K562 (cell line): ENCODE data around the gene STT3B. TPM values are rescaled to one million over a fixed set of nuclear protein-coding genes. Genes with fewer than 3 reads are reported as not detected.

Experiments
- ATAC-seq: fragments of 200-7000 bp; cut with Tn5 transposase; 3 replicates; pipeline ENCODE4 v1.9.1; 2020; ENCODE audit warnings: moderate library complexity
- BruUV-seq: library from RNA; stranded (reverse); fragments of 400-500 nt; replicated peaks from 2 replicates; lab custom pipeline; 2021; lab: Mats Ljungman, UMichigan
- CTCF ChIA-PET: fragments of 300-600 bp; formaldehyde crosslinking; extraction: SDS; loops from one replicate; lab custom pipeline; 2021; ENCODE audit warnings: low intra/inter-chr PET ratio; lab: Yijun Ruan, JAX
- POLR2A ChIA-PET: fragments of 300-600, 350-650 bp; sonication (Branson Sonifier 250); formaldehyde crosslinking; extraction: SDS; loops from one replicate; lab custom pipeline; 2021; ENCODE audit warnings: antibody characterized with exemption, inconsistent platforms; lab: Yijun Ruan, JAX
- DNase-seq, 4 experiments: peaks; one replicate each; pipeline versions ENCODE4 v3.0.0 to v3.0.0-alpha.2; 2011 to 2018; ENCODE audit warnings: low spot score in 3 of 4, mixed read lengths in 3 of 4; ENCODE audit errors: extremely low read depth in 1 of 4
- FAIRE-seq: peaks from 2 replicates; lab custom pipeline; 2011; peaks lifted over from hg19 to GRCh38; lab: Jason Lieb, UNC
- H2AFZ ChIP-seq: 2 replicates; pipeline ENCODE4 v1.6.0; 2011; ENCODE audit warnings: low read depth, low read length, control low read depth, inconsistent platforms
- H3K27ac ChIP-seq: fragments of 200-600 bp; 3 replicates; pipeline ENCODE4 v1.8.0; 2011; ENCODE audit warnings: low read depth, mild to moderate bottlenecking, control low read depth, inconsistent platforms, low read length, moderate library complexity, mixed read lengths; ENCODE audit errors: extremely low read depth
- H3K27me3 ChIP-seq, 2 experiments: fragments of 300-600 bp in 1 of 2; 2 replicates in 1 of 2; 3 replicates in 1 of 2; pipeline versions ENCODE4 v1.6.0 to v1.8.0; 2011; ENCODE audit warnings: inconsistent platforms in 2 of 2, low read length in 2 of 2, mild to moderate bottlenecking in 1 of 2, mixed read lengths in 1 of 2, moderate library complexity in 1 of 2; ENCODE audit not compliant: control insufficient read depth in 2 of 2, insufficient read depth in 2 of 2
- H3K36me3 ChIP-seq: fragments of 300-600 bp; 3 replicates; pipeline ENCODE4 v1.8.0; 2011; ENCODE audit warnings: mild to moderate bottlenecking, low read length, inconsistent platforms; ENCODE audit not compliant: control insufficient read depth, insufficient read depth
- H3K4me1 ChIP-seq, 2 experiments: fragments of 200-600 bp in 1 of 2; replicated peaks in 1 of 2; 2 replicates in 1 of 2; 3 replicates in 1 of 2; pipeline versions ENCODE4 v1.5.1 to v1.8.0; 2011; ENCODE audit warnings: inconsistent platforms in 2 of 2, low read length in 2 of 2, mild to moderate bottlenecking in 1 of 2, mixed read lengths in 1 of 2, moderate library complexity in 1 of 2; ENCODE audit not compliant: control insufficient read depth in 2 of 2, insufficient read depth in 2 of 2
- H3K4me2 ChIP-seq: 2 replicates; pipeline ENCODE4 v1.6.1; 2011; ENCODE audit warnings: low read length, control low read depth, inconsistent platforms, mixed read lengths; ENCODE audit not compliant: insufficient read depth
- H3K4me3 ChIP-seq: fragments of 200-600 bp; sonication (generic), shearing (Covaris generic); 2 replicates; pipeline ENCODE4 v1.5.1; 2016; ENCODE audit warnings: control low read depth, inconsistent platforms
- H3K79me2 ChIP-seq: fragments of 200-600 bp; 3 replicates; pipeline ENCODE4 v1.8.0; 2011; ENCODE audit warnings: low read length, inconsistent platforms; ENCODE audit not compliant: control insufficient read depth, insufficient read depth
- H3K9ac ChIP-seq, 2 experiments: 2 replicates each; pipeline versions ENCODE4 v1.6.0 to v1.6.1; 2011; ENCODE audit warnings: low read depth in 2 of 2, low read length in 2 of 2, control low read depth in 1 of 2, inconsistent platforms in 1 of 2, mild to moderate bottlenecking in 1 of 2, mixed read lengths in 1 of 2; ENCODE audit not compliant: insufficient read depth in 1 of 2
- H3K9me1 ChIP-seq: one replicate; pipeline ENCODE4 v1.6.0; 2011; ENCODE audit warnings: inconsistent platforms, mild to moderate bottlenecking, low read length, moderate library complexity; ENCODE audit not compliant: control insufficient read depth, insufficient read depth
- H3K9me3 ChIP-seq: replicated peaks from 2 replicates; pipeline ENCODE4 v1.5.1; 2011; ENCODE audit warnings: low read depth, low read length, inconsistent platforms; ENCODE audit not compliant: control insufficient read depth, insufficient read depth
- H4K20me1 ChIP-seq: replicated peaks from 2 replicates; pipeline ENCODE4 v1.6.1; 2011; ENCODE audit warnings: low read length, inconsistent platforms, mixed read lengths; ENCODE audit not compliant: control insufficient read depth, insufficient read depth
- BMI1 ChIP-seq: fragments of 150-350 bp; IDR thresholded peaks from 2 replicates; pipeline ENCODE4 v1.6.1; 2014; ENCODE audit warnings: low read length
- ETS2 ChIP-seq: IDR thresholded peaks from 2 replicates; pipeline ENCODE4 v1.6.1; 2016; ENCODE audit warnings: borderline replicate concordance, missing genetic modification characterization, mild to moderate bottlenecking, moderate library complexity, missing compliant biosample characterization; ENCODE audit not compliant: poor library complexity, severe bottlenecking
- HDAC1 ChIP-seq, 2 experiments: fragments of 450-650 bp; IDR thresholded peaks; 2 replicates each; pipeline ENCODE4 v1.6.1; 2016 to 2017; ENCODE audit warnings: inconsistent platforms in 1 of 2, mild to moderate bottlenecking in 1 of 2, moderate library complexity in 1 of 2
- KAT7 ChIP-seq: sonication (generic); formaldehyde crosslinking; IDR thresholded peaks from 2 replicates; pipeline ENCODE4 v1.8.0; 2022; ENCODE audit warnings: missing genetic modification reagents, mild to moderate bottlenecking, borderline replicate concordance
- PTBP1 ChIP-seq: fragments of 200-400 bp; formaldehyde crosslinking; IDR thresholded peaks from 2 replicates; pipeline ENCODE4 v1.6.1; 2017; ENCODE audit warnings: low read depth, low read length
- TBP ChIP-seq: optimal IDR thresholded peaks from 2 replicates; pipeline ENCODE3; 2011; ENCODE audit warnings: low read depth, low read length, improper control_type of control experiment
- ZNF431 ChIP-seq: sonication (generic); formaldehyde crosslinking; IDR thresholded peaks from 2 replicates; pipeline ENCODE4 v1.8.0; 2022; ENCODE audit warnings: mild to moderate bottlenecking, missing genetic modification reagents
- WGBS: fragments of 100-300 bp; shearing (Covaris generic); methylation state at CpG from one replicate; pipeline ENCODE4 v1.1.6; 2016; ENCODE audit warnings: low coverage, mixed read lengths; ENCODE audit not compliant: insufficient coverage; ENCODE audit errors: missing lambda C conversion rate; 5-methylcytosine and 5-hydroxymethylcytosine counted together
- in situ Hi-C: fragments of 300-500 bp; cut with MboI; formaldehyde crosslinking; loops from 4 replicates; pipeline ENCODE4 v1.15.0; 2018; ENCODE audit warnings: inconsistent platforms, mixed read lengths
- intact Hi-C: fragments of 100-400 bp; cut with micrococcal nuclease; formaldehyde crosslinking; loops from 2 replicates; pipeline ENCODE4 v1.14.2; 2022
- polyA plus RNA-seq, 8 experiments: library from polyadenylated mRNA; depleted of rRNA in 4 of 8; stranded (reverse) in 5 of 8; unstranded in 3 of 8; fragments of >200 nt; fragmentation: Nextera tagmentation in 2 of 8; fragmentation: Illumina TruSeq in 1 of 8; extraction: Ambion mirVana in 2 of 8; extraction: Trizol in 1 of 8; gene quantifications; 2 replicates each; pipeline versions ENCODE4 v1.2.1 to v1.2.3, GENCODE V29; 2011 to 2014; ENCODE audit warnings: inconsistent platforms in 1 of 8, missing spikeins in 1 of 8
- total RNA-seq, 7 experiments: library from RNA; depleted of rRNA in 6 of 7; stranded (reverse); fragments of >200 nt in 6 of 7; fragmentation: Illumina TruSeq in 2 of 7; extraction: Trizol in 2 of 7; gene quantifications; 2 replicates each; pipeline versions ENCODE4 v1.2.1 to v1.2.3, GENCODE V29; 2011 to 2021; ENCODE audit warnings: low replicate concordance in 1 of 7
- TF ChIP-seq, protein P1 (sequence below): sonication (generic); formaldehyde crosslinking; IDR thresholded peaks from 2 replicates; pipeline ENCODE4 v1.8.0; 2023; ENCODE audit warnings: missing genetic modification reagents, mild to moderate bottlenecking, borderline replicate concordance
- TF ChIP-seq, protein P2 (sequence below), 2 experiments: IDR thresholded peaks; 2 replicates each; pipeline ENCODE4 v1.6.1; 2012; ENCODE audit warnings: improper control_type of control experiment in 2 of 2, low read depth in 2 of 2, low read length in 2 of 2, borderline replicate concordance in 1 of 2
- TF ChIP-seq, protein P3 (sequence below), 2 experiments: fragments of 450-650 bp in 1 of 2; sonication (generic) in 1 of 2; formaldehyde crosslinking; conservative IDR thresholded peaks; 2 replicates each; pipeline versions ENCODE4 v1.4.0 to v1.8.1; 2020 to 2022; ENCODE audit warnings: mild to moderate bottlenecking in 1 of 2, missing genetic modification reagents in 1 of 2

STT3B gene
- total and polyA plus RNA-seq, 9 of the 15 experiments (the other 6 are each of a cell fraction or from before 2014, with no cell fraction given), result 22.4 to 147 (median 100) TPM

DNA sequence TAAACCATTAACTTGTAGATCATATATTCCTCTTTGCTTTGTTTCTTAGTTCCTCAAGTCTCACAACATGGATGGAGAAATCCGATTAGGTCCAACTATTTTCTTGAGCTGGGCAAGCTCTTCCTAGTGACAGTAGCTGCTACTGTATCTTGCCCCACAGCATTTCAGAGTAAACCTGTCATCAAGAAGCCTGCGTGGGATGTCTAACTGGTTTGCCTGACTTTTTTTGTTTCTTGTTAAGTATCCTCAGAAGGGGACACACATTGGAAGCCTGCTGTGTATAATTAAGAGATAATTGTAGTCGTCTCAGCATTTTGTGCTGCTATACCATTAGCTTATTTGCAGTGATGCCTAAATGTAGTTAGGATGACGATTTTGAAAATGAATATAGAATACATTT, 29.3 kb upstream of the STT3B start:
- DNase-seq, result no peak
- no peaks in the 10 kb centered on the region for H3K79me2 ChIP-seq
- ChIA-PET POLR2A (interaction anchor here (1.0 to 1.3 kb wide), 4 partner anchors 10 to 28 kb away, joined by 3 to 4 read pairs (median 3); no protein-coding TSS in a partner anchor), CTCF (no interaction called here)
- H3K4me2 ChIP-seq, result no peak overlapping the region
- no peaks in the 10 kb centered on the region for H4K20me1 ChIP-seq
- H3K9ac ChIP-seq, result no peak overlapping the region
- no peak; the same call in 2 of the 3 replicates for ATAC-seq
- intact Hi-C loops, result no loop called here
- no peaks in the 10 kb centered on the region for H3K36me3 ChIP-seq
- H3K27me3 ChIP-seq, result peaks cover 10 to 18% of the 10 kb centered on the region in 2 experiments; a peak in 4 of 5 replicates
- no TSS peak for BruUV-seq
- in situ Hi-C loops, result no loop called here
- no peak overlapping the region for H3K4me3 ChIP-seq
- no peak overlapping the region for H2AFZ ChIP-seq
- no peaks in the 10 kb centered on the region for H3K9me1 ChIP-seq
- no peak overlapping the region for H3K27ac ChIP-seq
- H3K4me1 ChIP-seq, result no peaks in the 10 kb centered on the region; a peak in 2 of 5 replicates
- 3% methylated on average over 4 of the region's 4 CpGs for WGBS
- no peak for FAIRE-seq
- no peaks in the 10 kb centered on the region for H3K9me3 ChIP-seq
- TF ChIP-seq HDAC1 (IDR thresholded peaks at IDR 0.05) (no peak), ZNF431 (CRISPR knock-in tag) (no peak), KAT7 (no peak), BMI1 (no peak), PTBP1 (no peak), TBP (no peak), ETS2 (tag) (no peak)
- TF ChIP-seq, protein P1, sequence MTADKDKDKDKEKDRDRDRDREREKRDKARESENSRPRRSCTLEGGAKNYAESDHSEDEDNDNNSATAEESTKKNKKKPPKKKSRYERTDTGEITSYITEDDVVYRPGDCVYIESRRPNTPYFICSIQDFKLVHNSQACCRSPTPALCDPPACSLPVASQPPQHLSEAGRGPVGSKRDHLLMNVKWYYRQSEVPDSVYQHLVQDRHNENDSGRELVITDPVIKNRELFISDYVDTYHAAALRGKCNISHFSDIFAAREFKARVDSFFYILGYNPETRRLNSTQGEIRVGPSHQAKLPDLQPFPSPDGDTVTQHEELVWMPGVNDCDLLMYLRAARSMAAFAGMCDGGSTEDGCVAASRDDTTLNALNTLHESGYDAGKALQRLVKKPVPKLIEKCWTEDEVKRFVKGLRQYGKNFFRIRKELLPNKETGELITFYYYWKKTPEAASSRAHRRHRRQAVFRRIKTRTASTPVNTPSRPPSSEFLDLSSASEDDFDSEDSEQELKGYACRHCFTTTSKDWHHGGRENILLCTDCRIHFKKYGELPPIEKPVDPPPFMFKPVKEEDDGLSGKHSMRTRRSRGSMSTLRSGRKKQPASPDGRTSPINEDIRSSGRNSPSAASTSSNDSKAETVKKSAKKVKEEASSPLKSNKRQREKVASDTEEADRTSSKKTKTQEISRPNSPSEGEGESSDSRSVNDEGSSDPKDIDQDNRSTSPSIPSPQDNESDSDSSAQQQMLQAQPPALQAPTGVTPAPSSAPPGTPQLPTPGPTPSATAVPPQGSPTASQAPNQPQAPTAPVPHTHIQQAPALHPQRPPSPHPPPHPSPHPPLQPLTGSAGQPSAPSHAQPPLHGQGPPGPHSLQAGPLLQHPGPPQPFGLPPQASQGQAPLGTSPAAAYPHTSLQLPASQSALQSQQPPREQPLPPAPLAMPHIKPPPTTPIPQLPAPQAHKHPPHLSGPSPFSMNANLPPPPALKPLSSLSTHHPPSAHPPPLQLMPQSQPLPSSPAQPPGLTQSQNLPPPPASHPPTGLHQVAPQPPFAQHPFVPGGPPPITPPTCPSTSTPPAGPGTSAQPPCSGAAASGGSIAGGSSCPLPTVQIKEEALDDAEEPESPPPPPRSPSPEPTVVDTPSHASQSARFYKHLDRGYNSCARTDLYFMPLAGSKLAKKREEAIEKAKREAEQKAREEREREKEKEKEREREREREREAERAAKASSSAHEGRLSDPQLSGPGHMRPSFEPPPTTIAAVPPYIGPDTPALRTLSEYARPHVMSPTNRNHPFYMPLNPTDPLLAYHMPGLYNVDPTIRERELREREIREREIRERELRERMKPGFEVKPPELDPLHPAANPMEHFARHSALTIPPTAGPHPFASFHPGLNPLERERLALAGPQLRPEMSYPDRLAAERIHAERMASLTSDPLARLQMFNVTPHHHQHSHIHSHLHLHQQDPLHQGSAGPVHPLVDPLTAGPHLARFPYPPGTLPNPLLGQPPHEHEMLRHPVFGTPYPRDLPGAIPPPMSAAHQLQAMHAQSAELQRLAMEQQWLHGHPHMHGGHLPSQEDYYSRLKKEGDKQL (CRISPR knock-in tag), result no peak
- TF ChIP-seq, protein P2, sequence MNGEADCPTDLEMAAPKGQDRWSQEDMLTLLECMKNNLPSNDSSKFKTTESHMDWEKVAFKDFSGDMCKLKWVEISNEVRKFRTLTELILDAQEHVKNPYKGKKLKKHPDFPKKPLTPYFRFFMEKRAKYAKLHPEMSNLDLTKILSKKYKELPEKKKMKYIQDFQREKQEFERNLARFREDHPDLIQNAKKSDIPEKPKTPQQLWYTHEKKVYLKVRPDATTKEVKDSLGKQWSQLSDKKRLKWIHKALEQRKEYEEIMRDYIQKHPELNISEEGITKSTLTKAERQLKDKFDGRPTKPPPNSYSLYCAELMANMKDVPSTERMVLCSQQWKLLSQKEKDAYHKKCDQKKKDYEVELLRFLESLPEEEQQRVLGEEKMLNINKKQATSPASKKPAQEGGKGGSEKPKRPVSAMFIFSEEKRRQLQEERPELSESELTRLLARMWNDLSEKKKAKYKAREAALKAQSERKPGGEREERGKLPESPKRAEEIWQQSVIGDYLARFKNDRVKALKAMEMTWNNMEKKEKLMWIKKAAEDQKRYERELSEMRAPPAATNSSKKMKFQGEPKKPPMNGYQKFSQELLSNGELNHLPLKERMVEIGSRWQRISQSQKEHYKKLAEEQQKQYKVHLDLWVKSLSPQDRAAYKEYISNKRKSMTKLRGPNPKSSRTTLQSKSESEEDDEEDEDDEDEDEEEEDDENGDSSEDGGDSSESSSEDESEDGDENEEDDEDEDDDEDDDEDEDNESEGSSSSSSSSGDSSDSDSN (IDR thresholded peaks at IDR 0.05; ENCODE audit: borderline replicate concordance in 1 of 2, low read depth in 2 of 2, low read length in 2 of 2), result no peak
- TF ChIP-seq, protein P3, sequence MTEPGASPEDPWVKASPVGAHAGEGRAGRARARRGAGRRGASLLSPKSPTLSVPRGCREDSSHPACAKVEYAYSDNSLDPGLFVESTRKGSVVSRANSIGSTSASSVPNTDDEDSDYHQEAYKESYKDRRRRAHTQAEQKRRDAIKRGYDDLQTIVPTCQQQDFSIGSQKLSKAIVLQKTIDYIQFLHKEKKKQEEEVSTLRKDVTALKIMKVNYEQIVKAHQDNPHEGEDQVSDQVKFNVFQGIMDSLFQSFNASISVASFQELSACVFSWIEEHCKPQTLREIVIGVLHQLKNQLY (CRISPR knock-in tag; conservative IDR thresholded peaks at IDR 0.05), result no peak
